EH (cell line): ENCODE results near the gene FAM107B.

Experiments
- DNase-seq: peaks from one replicate; pipeline ENCODE4 v3.0.0-alpha.2; 2015; ENCODE audit warnings: low read depth

Gene FAM107B

GRCh38 chr10:14692344-14693076 lies 82.2 kb downstream of the FAM107B start:
- DNase-seq, result no peak

- no peak for DNase-seq
Observed at GRCh38 chr10:14691359-14691758, 83.3 kb downstream of the FAM107B start.

- DNase-seq, result peak; percentile 80
Observed at GRCh38 chr10:14688606-14689005, 86.1 kb downstream of the FAM107B start.

GRCh38 chr10:14688189-14688588 lies 86.5 kb downstream of the FAM107B start:
- peak; percentile 16 for DNase-seq

GRCh38 chr10:14687340-14687739 lies 87.4 kb downstream of the FAM107B start:
- no peak for DNase-seq

- peak; percentile 81 for DNase-seq
Observed at GRCh38 chr10:14686356-14686755, 88.3 kb downstream of the FAM107B start.

GRCh38 chr10:14684354-14684753 lies 90.3 kb downstream of the FAM107B start:
- peak; percentile 35 for DNase-seq

GRCh38 chr10:14683256-14683655 lies 91.4 kb downstream of the FAM107B start:
- DNase-seq, result no peak

GRCh38 chr10:14681802-14682201 lies 92.9 kb downstream of the FAM107B start:
- DNase-seq, result no peak

- DNase-seq, result peak; percentile 66
Observed at GRCh38 chr10:14681305-14681704, 93.4 kb downstream of the FAM107B start.

GRCh38 chr10:14678637-14679036 lies 96.1 kb downstream of the FAM107B start:
- no peak for DNase-seq

GRCh38 chr10:14676732-14677131 lies 98.0 kb downstream of the FAM107B start:
- DNase-seq, result no peak

GRCh38 chr10:14674376-14675050 lies 100.2 kb downstream of the FAM107B start:
- DNase-seq, result no peak

- no peak for DNase-seq
Observed at GRCh38 chr10:14673189-14673861, 101.4 kb downstream of the FAM107B start.

- DNase-seq, result peak; percentile 50
Observed at GRCh38 chr10:14671386-14671831, 103.3 kb downstream of the FAM107B start.

GRCh38 chr10:14670551-14671240 lies 104.0 kb downstream of the FAM107B start:
- peak; percentile 78 for DNase-seq

GRCh38 chr10:14669576-14669975 lies 105.1 kb downstream of the FAM107B start:
- DNase-seq, result no peak

GRCh38 chr10:14667781-14668180 lies 106.9 kb downstream of the FAM107B start:
- DNase-seq, result no peak

- DNase-seq, result no peak
Observed at GRCh38 chr10:14667280-14667679, 107.4 kb downstream of the FAM107B start.

- DNase-seq, result peak; percentile 51
Observed at GRCh38 chr10:14665865-14666857, 108.5 kb downstream of the FAM107B start.

GRCh38 chr10:14665304-14665703 lies 109.4 kb downstream of the FAM107B start:
- peak; percentile 27 for DNase-seq
